Neural crest cell (in vitro differentiated cells): ENCODE data around the gene TECTA. TPM values are rescaled to one million over a fixed set of nuclear protein-coding genes. Genes with fewer than 3 reads are reported as not detected.
"Not testable (repeated sequence)": the region's sequence is repeated elsewhere in the genome, so short reads cannot be mapped to it uniquely, and the experiment has no call there.

Experiments
- DNase-seq: peaks from one replicate; pipeline ENCODE4 v3.0.0; 2021; ENCODE audit warnings: low read depth, mixed read lengths, low spot score
- H3K27ac Mint-ChIP-seq: one replicate; pipeline ENCODE4 v1.8.0; 2021; ENCODE audit warnings: mild to moderate bottlenecking, mixed read lengths; ENCODE audit not compliant: unreplicated experiment
- H3K27me3 Mint-ChIP-seq: 2 replicates; pipeline ENCODE4 v1.8.0; 2021; ENCODE audit warnings: low read depth, mild to moderate bottlenecking, mixed read lengths
- H3K36me3 Mint-ChIP-seq: 2 replicates; pipeline ENCODE4 v1.8.0; 2021; ENCODE audit warnings: low read depth, mild to moderate bottlenecking, mixed read lengths
- H3K4me1 Mint-ChIP-seq: 2 replicates; pipeline ENCODE4 v1.8.0; 2021; ENCODE audit warnings: mixed read lengths
- H3K4me3 Mint-ChIP-seq: one replicate; pipeline ENCODE4 v1.8.0; 2021; ENCODE audit warnings: mild to moderate bottlenecking, mixed read lengths
- H3K9me3 Mint-ChIP-seq: 2 replicates; pipeline ENCODE4 v1.8.0; 2021; ENCODE audit warnings: mixed read lengths
- CTCF ChIP-seq: fragments of 200-600 bp; sonication (generic); conservative IDR thresholded peaks from 2 replicates; pipeline ENCODE4 v1.5.0; 2021; ENCODE audit warnings: antibody characterized with exemption, mild to moderate bottlenecking
- total RNA-seq: library from RNA; stranded (reverse); gene quantifications from 2 replicates; pipeline ENCODE4 v1.2.1, GENCODE V29; 2021

TECTA gene
- total RNA-seq, 1 donor from 2014 or later, result 1.5 TPM

DNA sequence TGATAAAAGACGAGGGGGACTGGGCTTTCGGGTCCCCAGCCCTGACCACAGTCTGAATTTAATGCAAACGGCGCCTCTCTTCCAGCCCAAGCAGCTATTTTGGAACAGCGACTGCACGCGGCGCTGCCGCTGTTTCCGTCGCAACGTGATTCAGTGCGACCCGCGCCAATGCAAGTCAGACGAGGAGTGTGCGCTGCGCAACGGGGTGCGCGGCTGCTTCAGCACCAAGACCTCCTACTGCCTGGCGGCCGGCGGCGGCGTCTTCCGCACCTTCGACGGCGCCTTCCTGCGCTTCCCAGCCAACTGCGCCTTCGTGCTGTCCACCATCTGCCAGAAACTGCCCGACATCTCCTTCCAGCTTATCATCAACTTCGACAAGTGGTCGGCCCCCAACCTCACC is 56.7 kb downstream of the TECTA start:
- peaks cover 3% of the 10 kb centered on the region for H3K36me3 Mint-ChIP-seq
- no peaks in the 10 kb centered on the region for H3K27me3 Mint-ChIP-seq
- TF ChIP-seq CTCF, result no peak
- no peak overlapping the region for H3K4me3 Mint-ChIP-seq
- DNase-seq, result no peak
- H3K9me3 Mint-ChIP-seq, result no peaks in the 10 kb centered on the region
- H3K4me1 Mint-ChIP-seq, result peaks cover 4% of the 10 kb centered on the region
- no peak overlapping the region for H3K27ac Mint-ChIP-seq

DNA sequence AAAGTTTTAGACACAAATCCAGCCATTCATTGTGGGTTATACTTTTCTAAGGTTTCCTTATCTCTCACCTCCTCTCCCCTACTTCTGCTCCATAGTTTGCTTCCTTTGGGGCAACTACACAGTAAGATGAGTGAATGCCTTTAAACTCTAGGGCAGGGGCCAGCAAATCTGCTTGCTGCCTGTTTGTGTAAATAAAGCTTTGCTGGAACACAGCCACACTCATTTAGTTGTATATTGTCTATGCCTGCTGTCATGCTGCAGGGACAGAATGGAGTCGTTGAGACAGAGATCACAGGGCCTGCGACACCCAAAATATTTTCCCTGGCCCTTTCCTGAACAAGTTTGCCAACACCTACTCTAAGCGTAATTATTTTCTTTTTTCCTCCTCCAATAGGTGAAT is 58.7 kb downstream of the TECTA start:
- no peak for TF ChIP-seq CTCF
- Mint-ChIP-seq H3K27me3 (no peaks in the 10 kb centered on the region), H3K4me1 (peaks cover 3% of the 10 kb centered on the region), H3K9me3 (no peaks in the 10 kb centered on the region), H3K27ac (no peak overlapping the region), H3K36me3 (peaks cover 3% of the 10 kb centered on the region), H3K4me3 (no peak overlapping the region)
- no peak for DNase-seq

- TF ChIP-seq CTCF, result no peak
- no peak overlapping the region for H3K27ac Mint-ChIP-seq
- H3K36me3 Mint-ChIP-seq, result peaks cover 3% of the 10 kb centered on the region
- H3K4me1 Mint-ChIP-seq, result no peaks in the 10 kb centered on the region
- no peaks in the 10 kb centered on the region for H3K9me3 Mint-ChIP-seq
- DNase-seq, result no peak
- no peak overlapping the region for H3K4me3 Mint-ChIP-seq
- H3K27me3 Mint-ChIP-seq, result no peaks in the 10 kb centered on the region
These were observed 60.4 kb downstream of the TECTA start for GRCh38 chr11:121161349-121161917.

DNA sequence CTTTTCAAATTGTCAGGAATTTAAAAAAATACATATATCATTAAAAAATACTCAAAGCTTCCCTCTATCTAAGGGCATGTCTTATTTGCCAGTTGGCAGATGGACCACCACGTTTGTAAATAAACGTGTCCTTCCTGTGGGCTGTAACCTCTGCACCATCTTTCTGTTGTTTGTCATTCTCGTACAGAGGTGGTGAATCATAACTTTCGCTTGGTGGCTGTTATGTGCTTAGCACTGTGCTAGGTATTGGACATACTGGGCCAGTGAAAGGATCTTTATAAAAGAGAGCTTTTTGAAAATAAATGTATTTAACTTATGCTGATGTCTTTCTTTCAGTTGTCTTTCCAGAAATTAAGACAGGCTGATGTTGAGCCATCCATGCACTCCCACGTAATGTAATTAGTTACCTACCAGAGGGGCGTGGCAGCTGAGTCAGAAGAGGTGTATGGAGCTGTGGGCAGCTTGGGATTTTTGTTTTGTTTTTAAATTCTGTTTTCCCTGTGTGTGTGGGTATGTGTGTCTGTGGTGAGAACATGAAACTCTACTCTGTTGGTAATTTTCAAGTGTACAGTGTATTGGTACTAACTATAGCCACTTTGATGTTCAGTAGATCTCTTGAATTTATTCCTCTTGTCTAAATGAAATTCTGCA is 62.7 kb downstream of the TECTA start:
- H3K4me1 Mint-ChIP-seq, result no peaks in the 10 kb centered on the region
- H3K4me3 Mint-ChIP-seq, result no peak overlapping the region
- DNase-seq, result no peak

GRCh38 chr11:121177629-121178028 is 76.6 kb downstream of the TECTA start:
- peaks cover 13% of the 10 kb centered on the region for H3K9me3 Mint-ChIP-seq
- not testable (repeated sequence) for H3K4me1 Mint-ChIP-seq, DNase-seq

More for the DNA sequence above, 62.7 kb downstream of the TECTA start:
- H3K27me3 Mint-ChIP-seq, result no peaks in the 10 kb centered on the region
- H3K27ac Mint-ChIP-seq, result no peak overlapping the region
- no peaks in the 10 kb centered on the region for H3K9me3 Mint-ChIP-seq
- TF ChIP-seq CTCF, result no peak
- H3K36me3 Mint-ChIP-seq, result peaks cover 3% of the 10 kb centered on the region

GRCh38 chr11:121179306-121179705 is 78.3 kb downstream of the TECTA start:
- Mint-ChIP-seq H3K9me3 (peaks cover 13% of the 10 kb centered on the region), H3K27ac (no peak overlapping the region), H3K4me3 (no peak overlapping the region), H3K4me1 (no peaks in the 10 kb centered on the region), H3K27me3 (no peaks in the 10 kb centered on the region), H3K36me3 (peaks cover 28% of the 10 kb centered on the region)
- TF ChIP-seq CTCF, result no peak
- DNase-seq, result no peak

More at GRCh38 chr11:121177629-121178028, 76.6 kb downstream of the TECTA start:
- H3K27ac Mint-ChIP-seq, H3K4me3 Mint-ChIP-seq, H3K27me3 Mint-ChIP-seq: not testable (repeated sequence)
- peaks cover 27% of the 10 kb centered on the region for H3K36me3 Mint-ChIP-seq
